ENCODE data around the gene FCER2. TPM values are rescaled to one million over a fixed set of nuclear protein-coding genes. Genes with fewer than 3 reads are reported as not detected.

FCER2 gene
- total RNA-seq, 1 donor from 2014 or later: not detected

DNA sequence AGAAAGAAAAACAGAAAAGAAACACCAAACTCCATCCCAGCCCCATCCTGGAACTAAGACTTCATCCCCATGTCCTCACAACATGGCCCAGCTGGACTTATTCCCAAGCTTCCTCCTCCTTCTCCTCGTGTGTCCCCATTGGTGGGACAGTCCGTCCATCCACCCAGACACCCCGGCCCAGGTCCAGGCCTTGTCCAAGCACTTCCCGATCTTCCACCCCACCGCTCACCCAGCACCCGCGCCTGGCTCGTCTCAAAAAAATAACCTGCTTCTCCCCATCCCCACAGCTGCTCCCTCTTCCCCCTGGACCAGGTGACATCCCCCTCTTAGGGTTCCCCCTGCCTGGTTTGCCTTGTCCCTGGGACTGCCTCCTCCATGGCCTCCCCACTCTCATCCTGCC is 1.4 kb upstream of the FCER2 start:
- DNase-seq (ENCODE audit: low read depth): no peak
- H3K4me3 ChIP-seq (ENCODE audit: low read depth, low read length): no peak overlapping the region
- TF ChIP-seq, protein P1, sequence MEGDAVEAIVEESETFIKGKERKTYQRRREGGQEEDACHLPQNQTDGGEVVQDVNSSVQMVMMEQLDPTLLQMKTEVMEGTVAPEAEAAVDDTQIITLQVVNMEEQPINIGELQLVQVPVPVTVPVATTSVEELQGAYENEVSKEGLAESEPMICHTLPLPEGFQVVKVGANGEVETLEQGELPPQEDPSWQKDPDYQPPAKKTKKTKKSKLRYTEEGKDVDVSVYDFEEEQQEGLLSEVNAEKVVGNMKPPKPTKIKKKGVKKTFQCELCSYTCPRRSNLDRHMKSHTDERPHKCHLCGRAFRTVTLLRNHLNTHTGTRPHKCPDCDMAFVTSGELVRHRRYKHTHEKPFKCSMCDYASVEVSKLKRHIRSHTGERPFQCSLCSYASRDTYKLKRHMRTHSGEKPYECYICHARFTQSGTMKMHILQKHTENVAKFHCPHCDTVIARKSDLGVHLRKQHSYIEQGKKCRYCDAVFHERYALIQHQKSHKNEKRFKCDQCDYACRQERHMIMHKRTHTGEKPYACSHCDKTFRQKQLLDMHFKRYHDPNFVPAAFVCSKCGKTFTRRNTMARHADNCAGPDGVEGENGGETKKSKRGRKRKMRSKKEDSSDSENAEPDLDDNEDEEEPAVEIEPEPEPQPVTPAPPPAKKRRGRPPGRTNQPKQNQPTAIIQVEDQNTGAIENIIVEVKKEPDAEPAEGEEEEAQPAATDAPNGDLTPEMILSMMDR (conservative IDR thresholded peaks at IDR 0.05; ENCODE audit: low read depth, low read length): no peak

- no peak overlapping the region for H3K4me3 ChIP-seq (ENCODE audit: low read depth, low read length)
- TF ChIP-seq, protein P1 (conservative IDR thresholded peaks at IDR 0.05; ENCODE audit: low read depth, low read length): no peak
- no peak for DNase-seq (ENCODE audit: low read depth)
Observed at GRCh38 chr19:7701049-7701653, 780 bp downstream of the FCER2 start.

- DNase-seq (ENCODE audit: low read depth): no peak
- no peak overlapping the region for H3K4me3 ChIP-seq (ENCODE audit: low read depth, low read length)
- TF ChIP-seq, protein P1 (conservative IDR thresholded peaks at IDR 0.05; ENCODE audit: low read depth, low read length): no peak
Observed at GRCh38 chr19:7699417-7700401, 2.2 kb downstream of the FCER2 start.

GRCh38 chr19:7699003-7699402 is 2.9 kb downstream of the FCER2 start:
- DNase-seq (ENCODE audit: low read depth): no peak
- H3K4me3 ChIP-seq (ENCODE audit: low read depth, low read length): no peak overlapping the region
- TF ChIP-seq, protein P1 (conservative IDR thresholded peaks at IDR 0.05; ENCODE audit: low read depth, low read length): no peak

DNA sequence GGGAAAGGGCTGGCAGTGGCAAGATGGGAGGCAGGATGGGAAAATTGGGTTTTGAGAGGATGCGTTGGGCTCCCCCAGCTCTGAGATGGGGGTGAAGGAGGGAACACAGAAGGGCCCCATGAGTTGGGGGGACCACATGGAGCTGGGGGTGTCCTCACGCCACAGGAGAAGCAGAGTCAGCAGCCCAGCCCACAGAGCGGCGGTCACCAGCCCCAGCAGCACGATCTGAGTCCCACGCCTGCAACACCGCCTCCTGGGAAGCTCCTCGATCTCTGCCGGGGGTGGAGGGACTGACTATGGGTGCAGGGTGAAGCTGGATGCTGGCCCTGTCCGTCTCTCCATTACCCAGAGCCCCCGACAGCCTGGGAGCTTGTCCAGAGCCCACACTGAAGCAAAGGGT is 3.3 kb downstream of the FCER2 start:
- no peak for DNase-seq (ENCODE audit: low read depth)
- no peak overlapping the region for H3K4me3 ChIP-seq (ENCODE audit: low read depth, low read length)
- TF ChIP-seq, protein P1 (conservative IDR thresholded peaks at IDR 0.05; ENCODE audit: low read depth, low read length): no peak

GRCh38 chr19:7697721-7698287 is 4.1 kb downstream of the FCER2 start:
- H3K4me3 ChIP-seq (ENCODE audit: low read depth, low read length): no peak overlapping the region
- DNase-seq (ENCODE audit: low read depth): no peak
- TF ChIP-seq, protein P1 (conservative IDR thresholded peaks at IDR 0.05; ENCODE audit: low read depth, low read length): no peak

Data from epithelial cell of proximal tubule (primary cell).